NCI-H2029 (cell line): ENCODE measurements around the gene IL11.
"Not testable (repeated sequence)": the region's sequence is repeated elsewhere in the genome, so short reads cannot be mapped to it uniquely, and the experiment has no call there.

Experiments
- DNase-seq: peaks from one replicate; lab custom pipeline; 2025; lab: John Stamatoyannopoulos, UW

IL11 gene

GRCh38 chr19:55370305-55370988 lies at the start of gene IL11:
Gene IL11, minus strand, starts transcription at chr19:55370463. Its CDS starts 153 bp downstream, at chr19:55370310.
- no peak for DNase-seq

- no peak for DNase-seq
These were observed 49.5 kb upstream of the IL11 start for GRCh38 chr19:55419624-55420236.

DNA sequence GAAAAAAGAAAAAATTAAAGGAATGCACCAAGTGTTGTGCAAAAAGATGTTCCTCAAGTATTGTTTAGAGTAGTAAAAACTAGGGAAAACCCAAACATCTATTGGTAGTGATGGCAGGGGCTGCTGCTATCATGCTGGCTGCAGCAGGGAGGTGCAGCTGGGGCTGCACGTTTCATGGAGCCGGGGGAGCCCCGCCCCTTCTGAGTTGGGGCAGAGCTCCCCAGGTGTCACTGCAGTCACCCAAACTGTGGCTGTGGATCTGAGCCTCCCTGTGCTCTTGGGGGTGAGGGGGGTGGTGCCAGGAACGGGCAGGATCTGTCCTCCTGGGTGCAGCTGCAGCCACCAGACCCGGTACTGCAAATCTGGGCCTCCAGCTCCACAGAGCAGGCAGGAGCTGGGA lies 48.8 kb upstream of the IL11 start:
- DNase-seq = no peak

- DNase-seq = peak; percentile 26
These were observed 47.9 kb upstream of the IL11 start for GRCh38 chr19:55418185-55418584.

- DNase-seq = no peak
These were observed 39.9 kb upstream of the IL11 start for GRCh38 chr19:55410168-55410567.

- not testable (repeated sequence) for DNase-seq
These were observed 38.9 kb upstream of the IL11 start for GRCh38 chr19:55409179-55409578.

DNA sequence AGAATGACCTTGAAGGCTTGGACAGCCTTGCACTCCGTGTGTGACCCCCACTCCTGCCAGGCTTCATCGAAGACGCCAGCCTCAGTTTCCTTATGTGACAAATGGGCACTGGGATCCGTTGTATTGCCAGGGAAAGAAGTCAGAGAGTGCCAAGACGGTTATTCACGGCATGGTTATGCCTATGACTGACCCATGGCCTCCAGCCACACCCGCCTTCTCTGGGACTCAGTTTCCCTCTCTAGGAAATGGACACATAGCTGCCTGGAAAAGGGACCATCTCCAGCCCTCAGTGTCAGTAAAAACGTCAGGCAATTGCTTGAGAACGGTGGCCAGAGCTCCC lies 38.2 kb upstream of the IL11 start:
- no peak for DNase-seq

- peak; percentile 99 for DNase-seq
These were observed 37.7 kb upstream of the IL11 start for GRCh38 chr19:55407800-55408532.

DNA sequence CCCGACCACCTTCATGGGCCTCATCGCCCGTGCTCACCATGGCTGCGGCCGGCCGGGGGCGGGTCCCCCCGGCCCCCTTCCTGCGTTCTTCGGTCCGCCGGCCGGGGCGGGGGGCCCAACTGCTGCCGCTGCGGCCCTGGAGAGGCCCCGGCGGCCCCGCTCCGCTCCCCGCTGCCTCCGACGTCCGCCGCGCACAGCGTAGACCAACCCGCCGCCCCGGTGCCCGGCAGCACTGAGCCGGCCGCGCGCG lies 37.2 kb upstream of the IL11 start, which contains the start of gene UBE2S:
TSS of gene UBE2S (minus strand) at position 239 of the 250 bp plus-strand sequence. CDS start at position 40, 199 bp downstream.
- not testable (repeated sequence) for DNase-seq

GRCh38 chr19:55406826-55407549 lies 36.7 kb upstream of the IL11 start:
- DNase-seq = no peak

DNA sequence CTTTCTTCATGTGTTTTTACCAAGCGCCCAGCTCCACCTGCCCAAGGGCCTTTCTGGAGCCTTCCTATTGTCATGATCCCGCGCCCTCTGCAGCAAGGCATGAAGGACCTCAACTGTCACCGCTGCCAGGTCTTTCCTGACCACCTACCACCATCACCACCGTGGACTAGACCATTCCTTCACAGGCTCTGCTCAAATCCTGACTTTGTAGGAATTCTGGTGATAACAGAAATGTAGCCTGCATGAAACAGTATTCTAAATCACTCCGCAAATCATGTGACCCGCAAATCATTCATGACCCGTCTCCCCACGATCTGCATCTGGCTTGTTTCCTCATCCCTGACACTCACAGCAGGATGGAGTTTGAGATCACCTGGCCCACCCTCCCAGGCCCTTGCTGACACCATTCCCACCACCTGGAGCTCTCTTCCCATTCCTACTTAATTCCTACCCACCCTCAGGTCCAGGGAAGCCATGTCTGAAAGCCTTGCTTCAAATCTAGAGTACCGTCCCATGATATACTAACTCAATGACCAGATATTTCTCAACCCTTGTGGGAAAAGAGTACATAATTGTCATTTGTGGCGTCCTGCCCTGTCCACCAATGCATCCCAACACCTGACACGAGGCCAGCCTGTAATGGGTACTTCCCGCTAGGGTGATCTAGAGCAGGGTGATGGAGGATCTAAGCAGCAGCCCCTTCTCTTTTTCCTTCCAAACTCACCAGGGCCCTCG lies 36.0 kb upstream of the IL11 start:
- no peak for DNase-seq

DNA sequence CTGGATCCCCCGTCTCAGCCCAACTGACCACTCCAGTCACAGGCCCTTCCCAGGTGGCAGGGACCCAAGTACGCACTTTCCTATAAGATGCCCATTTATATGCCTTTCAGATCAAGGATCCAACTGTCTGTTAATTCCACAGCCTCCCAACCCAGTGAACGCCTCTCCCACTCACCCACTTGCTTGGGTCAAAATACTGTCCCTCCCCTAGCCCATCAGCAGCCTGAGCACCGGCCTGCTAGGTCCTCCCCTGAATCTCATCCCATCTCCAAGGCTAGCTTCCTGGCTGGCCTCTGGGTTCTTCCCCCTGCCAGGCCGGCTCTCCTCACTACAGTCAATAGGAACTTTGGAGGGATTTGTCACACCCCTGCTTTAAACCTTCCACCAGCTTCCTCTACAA lies 35.4 kb upstream of the IL11 start:
- DNase-seq = no peak

- DNase-seq = no peak
These were observed 32.2 kb upstream of the IL11 start for GRCh38 chr19:55402509-55402908.

DNA sequence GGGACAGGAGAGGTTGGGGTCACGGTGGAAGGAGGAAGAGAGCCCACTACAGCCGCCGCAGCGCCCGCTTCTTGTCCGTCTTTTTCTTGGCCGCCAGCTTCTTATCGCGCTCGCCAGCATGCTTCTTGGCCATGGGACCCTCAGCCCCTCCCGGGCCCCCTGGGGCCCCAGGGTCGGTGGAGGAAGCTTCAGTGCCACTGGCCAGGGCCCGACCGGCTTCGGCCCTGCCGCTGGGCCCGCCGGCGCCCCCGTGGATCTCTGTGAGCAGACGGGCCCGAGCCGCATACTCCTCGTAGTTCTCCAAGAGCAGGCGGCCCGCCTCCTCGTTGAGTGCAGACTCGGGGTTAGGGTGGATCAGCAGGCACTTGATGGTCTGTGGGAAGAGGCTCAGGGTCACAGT lies 31.1 kb upstream of the IL11 start:
- not testable (repeated sequence) for DNase-seq

DNA sequence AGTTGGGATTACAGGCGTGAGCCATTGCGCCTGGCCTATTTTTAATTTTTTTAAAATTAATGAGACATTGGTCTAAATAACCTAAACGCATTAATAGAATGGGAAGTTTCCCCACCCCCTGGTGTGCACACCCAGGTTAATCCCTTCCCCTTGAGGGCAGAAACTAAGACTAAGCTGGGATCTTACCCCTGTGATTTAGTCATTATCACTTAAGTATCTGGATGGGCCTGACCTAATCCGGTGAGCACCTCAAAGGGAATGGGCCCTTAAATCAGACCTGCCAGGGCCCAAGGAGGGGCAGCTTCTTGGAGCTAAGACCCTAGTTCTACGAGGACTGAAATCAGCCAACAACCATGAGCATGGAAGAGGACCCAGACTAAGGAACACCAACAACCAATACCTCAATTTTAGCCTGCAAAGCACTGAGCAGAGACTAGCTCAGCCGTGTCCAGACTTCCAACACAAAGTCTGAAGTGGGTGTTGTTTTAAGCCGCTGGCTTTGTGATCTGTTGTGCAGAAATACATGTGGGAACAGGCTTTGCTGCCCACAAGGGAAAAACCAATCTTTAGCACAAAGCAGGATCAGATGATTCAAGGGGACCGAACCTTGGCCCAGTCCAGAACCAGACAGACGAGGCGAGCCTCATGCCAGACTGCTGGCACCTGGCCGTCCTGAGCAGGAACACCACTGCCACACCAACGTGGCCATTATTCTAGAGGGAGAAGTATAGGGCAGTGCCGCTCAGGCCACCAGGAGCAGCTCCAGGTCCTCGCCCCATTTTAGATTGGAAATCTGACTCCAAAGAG lies 30.2 kb upstream of the IL11 start:
- no peak for DNase-seq

DNA sequence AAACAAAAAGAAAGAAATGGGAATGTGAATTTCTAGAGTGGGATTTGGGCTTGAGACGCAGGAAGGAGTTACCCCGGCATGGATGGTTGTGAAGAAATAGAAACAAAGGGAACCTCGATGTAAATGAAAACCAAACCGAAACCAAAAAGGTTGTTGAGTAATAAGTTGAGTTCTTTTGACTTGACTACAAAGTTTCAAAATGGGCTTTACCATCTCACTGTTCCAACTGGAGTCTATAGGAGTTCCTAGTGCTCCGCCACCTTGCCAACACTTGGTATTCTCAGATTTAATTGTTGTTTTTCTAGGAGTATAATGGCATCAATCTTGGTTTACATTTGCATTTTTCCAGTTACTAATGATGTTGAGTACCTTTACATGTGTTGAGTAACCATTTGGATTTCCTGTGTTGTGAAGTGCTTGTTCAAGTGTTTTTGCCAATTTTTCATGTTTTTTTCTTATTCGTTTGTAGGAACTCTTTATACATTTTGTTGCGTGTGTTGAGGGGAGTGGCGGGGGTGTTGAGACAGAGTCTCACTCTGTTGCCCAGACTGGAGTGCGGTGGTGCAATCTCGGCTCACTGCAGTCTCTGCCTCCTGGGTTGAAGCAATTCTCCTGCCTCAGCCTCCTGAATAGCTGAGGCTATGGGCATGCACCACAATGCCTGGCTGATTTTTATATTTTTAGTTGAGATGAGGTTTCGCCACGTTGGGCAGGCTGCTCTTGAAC lies 28.1 kb upstream of the IL11 start:
- no peak for DNase-seq

DNA sequence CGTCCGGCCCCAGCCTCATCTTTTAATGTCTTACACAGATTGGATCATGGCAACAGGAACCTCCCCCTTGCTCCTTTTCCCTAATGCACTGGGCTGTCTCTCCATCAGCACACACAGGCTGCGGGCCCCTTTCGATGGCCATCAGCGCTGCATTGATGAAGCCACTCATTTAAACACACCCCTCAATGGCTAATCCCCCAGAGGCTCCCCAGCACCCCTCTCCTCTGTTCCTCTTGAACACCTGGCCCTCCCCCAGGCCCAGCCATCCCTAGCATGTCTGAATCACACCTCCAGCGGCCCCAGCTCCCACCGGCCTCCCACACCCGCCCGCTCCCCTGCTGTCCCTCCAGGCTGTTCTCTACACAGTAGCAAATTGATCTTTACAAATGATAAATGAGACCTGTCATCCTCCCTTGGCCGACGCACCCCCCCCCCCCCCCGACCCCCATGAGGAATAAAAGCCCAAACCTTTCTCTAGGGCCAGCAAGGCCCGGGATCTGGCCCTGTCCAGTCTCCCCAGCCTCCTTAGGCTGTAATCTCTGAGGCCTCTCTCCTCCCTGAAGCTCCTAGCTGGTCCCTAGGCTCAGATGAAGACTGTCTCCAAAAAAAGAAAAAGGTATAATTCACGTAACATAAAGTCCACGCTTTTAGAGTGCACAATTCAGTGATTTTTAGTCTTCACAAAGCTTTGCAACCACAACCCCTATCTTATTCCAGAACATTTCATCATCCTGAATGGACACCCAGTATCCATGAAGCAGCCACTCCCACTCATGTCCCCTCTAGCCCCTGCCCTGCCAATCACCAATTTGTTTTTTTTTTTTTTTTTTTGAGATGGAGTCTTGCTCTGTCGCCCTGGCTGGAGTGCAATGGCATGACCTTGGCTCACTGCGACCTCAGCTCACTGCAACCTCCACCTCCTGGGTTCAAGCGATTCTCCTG lies 22.8 kb upstream of the IL11 start:
- no peak for DNase-seq

- no peak for DNase-seq
These were observed 21.7 kb upstream of the IL11 start for GRCh38 chr19:55391702-55392615.
